Testis (tissue), 2 donors: ENCODE results near the gene FAM81A.

ENCODE experiments used
- CTCF ChIP-seq, 3 experiments: fragments of 450-650 bp in 2 of 3; fragments of 200-600 bp in 1 of 3; sonication (generic) in 1 of 3; IDR thresholded peaks; one replicate each; pipeline ENCODE4 v1.5.1; 2016 to 2019; ENCODE audit warnings: antibody characterized with exemption in 3 of 3, mild to moderate bottlenecking in 2 of 3, moderate library complexity in 1 of 3
- POLR2A ChIP-seq: fragments of 450-650 bp; IDR thresholded peaks from one replicate; pipeline ENCODE4 v1.6.1; 2017; ENCODE audit warnings: antibody characterized with exemption, mild to moderate bottlenecking, moderate library complexity

- TF ChIP-seq CTCF (IDR thresholded peaks at IDR 0.05), result no peak
- no peak for TF ChIP-seq POLR2A
These were observed 6.3 kb downstream of the FAM81A start for GRCh38 chr15:59444081-59444835.
